NOMO-1 treated with dmso at 0.1 percent for 144 hours (cell line): ENCODE data around the gene DNAJC8.

Experiments
- DNase-seq: peaks from one replicate; lab custom pipeline; 2025; ENCODE audit not compliant: unreplicated experiment; lab: John Stamatoyannopoulos, UW

The DNAJC8 gene

DNA sequence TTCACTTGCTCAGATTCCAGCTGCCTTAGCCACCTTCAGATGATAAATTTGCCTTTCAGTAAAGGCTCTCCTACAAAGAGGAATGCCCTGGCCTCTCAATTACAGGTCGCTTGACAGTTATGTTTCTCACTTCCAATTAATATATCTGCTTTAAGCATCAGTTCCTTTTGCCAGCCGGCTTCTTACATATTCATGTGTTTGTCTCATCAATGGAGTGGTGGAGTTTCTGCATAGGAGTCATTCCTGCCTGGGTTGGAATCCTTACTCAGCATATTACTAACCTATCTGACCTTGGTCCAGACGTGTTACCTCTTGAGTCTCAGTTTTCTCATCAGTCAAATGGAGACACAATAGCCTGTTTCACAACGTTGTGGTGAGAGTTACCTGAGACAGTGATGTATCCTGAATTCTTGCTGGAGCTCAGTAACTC is 17.1 kb upstream of the DNAJC8 start:
- no peak for DNase-seq

DNA sequence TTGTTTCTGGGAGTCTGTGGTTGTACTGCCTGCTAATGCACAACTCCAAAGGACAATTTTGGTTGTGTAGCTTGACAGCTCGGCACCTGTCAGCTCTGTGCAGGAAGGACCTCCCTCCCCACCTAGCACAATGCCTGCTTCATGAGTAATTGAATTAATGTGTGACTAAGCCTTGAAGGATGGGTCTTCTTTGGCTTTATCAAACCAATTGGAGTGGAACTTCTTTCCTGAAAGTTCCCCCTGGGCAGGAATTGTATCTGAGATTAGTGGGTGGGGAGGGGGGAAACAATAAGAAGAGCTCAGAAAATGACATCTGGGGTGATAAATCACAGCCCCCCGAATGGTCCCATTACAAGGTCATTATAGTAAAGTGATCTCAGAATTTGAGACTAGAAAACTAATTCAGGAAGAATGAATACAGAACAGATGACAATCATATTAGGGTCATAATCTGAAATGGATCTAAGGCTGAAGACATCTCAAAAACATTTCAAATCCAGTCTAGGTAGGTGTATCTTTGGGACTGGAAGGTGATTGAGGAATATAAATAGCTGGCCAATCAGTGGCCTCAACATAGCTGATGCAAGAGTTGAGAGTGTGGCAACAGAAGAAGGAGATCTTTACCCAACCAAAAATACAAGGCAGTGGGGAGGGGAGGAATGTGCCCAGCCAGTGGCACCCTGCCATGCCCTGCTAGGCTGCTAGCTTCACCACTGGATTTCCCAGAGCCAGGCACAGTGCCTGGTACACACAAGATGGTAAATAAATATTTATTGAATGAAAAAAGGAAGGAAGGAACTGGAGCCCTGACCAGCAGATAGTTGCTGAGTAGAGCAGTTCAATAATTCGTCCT is 16.4 kb upstream of the DNAJC8 start:
- DNase-seq, result no peak

DNA sequence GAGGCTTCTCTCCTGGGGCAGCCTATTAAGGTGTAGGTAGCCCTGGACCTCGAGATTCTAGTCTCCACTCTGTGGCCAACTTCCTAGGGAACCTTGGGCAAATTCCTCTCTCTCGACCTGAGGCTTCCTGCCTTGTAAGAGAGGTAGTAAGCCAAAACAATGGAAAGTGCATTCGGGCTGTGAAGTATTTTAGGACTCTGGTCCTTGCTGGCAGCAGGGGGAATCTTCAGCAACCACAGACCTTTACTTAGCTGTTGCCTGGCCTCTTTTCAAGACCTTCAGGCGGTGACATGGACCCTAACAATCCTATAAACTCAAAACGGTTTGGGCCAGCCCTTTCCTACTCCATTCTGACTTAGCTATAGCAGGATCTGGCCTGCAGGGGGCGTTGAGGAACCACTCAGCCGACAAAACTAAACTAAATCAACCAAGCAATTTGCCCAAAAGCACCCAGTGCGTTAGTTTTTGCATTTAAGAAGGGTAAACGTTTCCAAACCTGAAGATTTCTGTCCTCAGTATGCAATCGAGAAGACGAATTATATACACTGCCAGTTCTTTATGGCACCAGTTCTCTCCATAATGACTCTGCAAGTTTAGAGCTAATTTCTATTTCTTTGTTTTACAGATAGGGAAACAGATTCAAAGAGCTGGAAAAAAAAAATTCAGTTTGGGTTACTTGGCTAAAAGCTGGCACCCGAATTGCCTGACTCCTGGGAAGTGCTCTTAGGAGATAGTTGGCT is 15.6 kb upstream of the DNAJC8 start:
- peak; percentile 60 for DNase-seq

DNA sequence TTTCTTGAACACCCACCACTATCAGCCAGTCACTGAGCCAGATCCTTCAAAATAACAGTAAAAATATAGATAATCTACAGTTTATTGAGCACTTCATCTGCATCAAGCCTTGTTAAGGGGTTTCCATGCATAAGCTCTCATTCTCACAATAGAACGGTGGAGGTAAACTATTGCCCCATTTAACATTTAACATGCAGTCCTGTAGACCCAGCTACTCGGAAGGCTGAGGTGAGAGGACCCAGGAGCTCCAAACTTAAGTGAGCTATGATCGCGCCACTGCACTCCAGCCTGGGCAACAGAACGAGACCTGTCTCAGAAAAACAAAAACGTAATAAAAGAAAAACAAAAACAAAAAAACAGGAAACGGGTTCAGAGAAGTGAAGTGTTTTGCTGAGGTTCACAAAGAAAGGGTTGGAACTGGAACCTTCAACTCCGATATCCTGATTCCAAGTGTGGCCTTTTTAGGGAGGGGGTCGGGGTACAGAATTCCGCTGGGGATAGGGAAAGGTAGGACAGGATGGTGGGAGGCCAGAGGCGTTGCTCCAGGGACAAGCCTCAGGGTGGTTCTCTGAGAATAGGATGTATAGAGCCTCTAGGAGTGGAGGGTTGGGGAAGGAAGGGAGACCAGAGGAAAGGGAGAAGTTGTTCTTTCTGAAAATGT is 14.9 kb upstream of the DNAJC8 start:
- no peak for DNase-seq

DNA sequence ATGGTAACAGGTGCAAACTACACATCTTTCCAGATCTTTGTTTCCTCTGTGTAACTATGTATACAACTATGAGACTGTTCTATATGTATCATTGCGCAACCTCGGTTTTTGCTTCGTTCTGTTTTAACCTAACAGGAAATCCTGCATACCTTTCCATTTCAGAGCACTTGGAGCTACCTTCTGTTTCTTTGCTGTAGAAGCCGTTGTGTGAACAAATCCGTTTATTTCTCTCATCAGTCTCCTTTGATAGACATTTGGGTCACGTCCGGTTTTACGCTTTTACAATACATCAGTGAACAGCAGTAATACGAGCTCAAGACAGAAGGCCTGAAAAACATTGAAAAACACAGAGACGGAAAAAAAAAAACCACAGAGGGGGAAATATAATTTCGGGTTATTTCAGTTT is 13.6 kb upstream of the DNAJC8 start:
- no peak for DNase-seq

DNA sequence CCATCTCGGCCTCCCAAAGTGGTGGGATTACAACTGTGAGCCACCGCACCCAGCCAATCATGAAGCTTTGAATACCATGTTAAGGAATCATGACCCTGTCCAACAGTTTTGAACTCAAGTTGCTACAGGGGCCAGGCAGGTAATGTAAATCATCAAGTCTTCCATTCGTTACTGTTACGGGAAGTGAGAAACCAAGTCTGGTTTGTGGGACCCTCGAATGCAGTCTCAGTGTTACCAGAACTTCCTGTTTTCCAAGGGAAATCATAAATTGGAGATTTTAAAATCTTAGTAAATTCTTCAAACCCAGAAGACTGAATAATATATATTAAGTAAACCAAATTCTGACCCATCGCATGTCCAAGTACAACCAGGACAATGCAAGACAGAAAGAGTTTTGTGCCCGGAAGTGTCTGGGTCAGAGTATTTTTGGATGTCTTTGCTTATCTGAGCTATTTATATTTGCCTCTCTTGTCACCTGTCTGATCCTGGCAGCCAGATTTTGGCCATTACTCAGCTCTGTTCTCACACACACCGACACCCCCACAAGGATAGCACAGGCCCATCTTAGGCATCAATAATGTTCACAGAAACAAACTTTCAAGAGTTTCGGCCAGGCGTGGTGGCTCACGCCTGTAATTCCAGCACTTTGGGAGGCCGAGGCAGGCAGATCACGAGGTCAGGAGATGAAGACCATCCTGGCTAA is 11.9 kb upstream of the DNAJC8 start:
- no peak for DNase-seq

DNA sequence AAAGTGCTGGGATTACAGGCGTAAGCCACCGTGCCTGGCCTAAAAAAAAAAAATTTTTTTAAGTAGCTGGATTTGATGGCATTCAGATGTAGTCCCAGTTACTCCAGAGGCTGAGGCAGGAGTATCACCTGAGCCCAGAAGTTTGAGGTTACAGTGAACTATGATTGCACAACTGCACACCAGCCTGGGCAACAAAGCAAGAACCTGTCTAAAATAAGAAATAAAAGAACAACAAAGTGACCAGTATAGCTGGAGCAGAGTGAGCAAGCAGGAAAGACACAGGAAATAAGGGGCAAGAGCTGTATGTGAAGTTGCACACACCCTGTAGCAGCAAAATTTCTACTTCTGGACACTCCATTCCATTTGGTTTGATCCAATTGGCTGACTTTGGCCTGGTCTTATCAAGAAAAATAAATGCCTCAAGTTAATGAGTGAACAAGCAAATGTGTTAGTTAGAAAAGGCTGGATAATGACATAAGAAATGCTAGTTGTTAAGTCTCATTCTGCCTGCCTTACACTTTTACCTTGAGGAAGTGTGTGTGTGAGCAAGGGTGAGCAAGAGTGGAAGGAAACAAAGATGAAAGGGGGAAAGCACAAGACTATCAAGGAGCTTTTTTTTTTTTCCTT is 11.0 kb upstream of the DNAJC8 start:
- DNase-seq, result no peak

DNA sequence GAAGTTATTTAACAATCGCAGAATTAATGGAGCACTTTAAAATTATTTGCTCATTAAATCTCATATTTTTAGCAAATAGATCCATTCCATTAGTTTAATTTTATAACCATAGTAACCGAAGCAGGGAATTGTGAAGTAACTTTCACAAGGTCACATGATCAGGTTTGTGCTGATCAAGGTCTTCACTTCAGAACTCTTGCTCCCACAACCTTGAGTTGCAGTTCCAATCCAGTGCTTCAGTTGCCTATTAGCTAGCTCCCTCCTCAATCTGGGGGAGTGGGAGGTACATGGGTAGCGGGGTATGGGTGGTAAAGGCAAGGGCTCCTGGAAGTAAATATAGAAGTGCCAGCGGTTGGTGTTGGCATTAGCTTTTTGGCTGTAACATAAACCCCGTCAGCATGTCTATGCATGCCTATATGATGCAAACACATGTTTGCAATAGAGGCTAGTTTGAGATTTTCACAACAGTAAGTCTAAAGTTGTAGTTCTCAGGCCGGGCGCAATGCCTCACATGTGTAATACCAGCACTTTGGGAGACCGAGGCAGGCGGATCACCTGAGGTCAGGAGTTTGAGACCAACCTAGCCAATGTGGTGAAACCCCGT is 8.9 kb upstream of the DNAJC8 start:
- no peak for DNase-seq

DNA sequence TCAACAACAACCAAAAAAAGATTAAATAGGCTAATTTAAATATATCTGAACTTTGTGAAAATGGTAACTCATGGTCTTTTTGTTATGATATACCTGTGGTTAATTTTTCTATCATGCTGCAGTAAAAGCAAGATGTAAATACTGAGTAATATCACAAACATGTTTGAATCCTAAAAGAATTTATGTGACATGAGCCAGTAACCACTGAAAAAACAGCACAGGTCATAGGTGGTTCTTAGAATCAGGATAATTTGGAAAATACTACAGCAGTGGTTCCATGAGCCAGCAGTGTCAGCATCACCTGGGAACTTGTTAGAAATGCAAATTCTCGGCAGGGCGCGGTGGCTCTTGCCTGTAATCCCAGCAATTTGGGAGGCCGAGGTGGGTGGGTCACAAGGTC is 7.2 kb upstream of the DNAJC8 start:
- no peak for DNase-seq

DNA sequence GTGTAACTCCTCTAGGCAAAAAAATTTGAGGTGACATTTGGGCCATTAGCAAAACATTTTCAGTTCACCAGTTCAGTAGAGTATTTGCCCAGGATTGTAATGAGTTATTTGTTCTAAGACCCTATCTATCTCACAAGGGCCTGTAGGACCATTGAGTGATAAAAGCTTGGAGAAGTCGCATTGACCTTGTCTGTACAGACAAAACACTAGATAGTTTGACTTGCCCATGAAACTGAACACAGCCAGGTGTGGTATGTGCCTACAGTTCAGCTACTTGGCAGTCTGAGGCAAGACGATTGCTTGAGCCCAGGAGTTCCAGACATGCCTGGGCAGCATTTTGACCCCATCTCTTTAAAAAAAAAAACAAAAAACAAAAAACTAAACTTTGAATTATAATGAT is 6.2 kb upstream of the DNAJC8 start:
- no peak for DNase-seq

DNA sequence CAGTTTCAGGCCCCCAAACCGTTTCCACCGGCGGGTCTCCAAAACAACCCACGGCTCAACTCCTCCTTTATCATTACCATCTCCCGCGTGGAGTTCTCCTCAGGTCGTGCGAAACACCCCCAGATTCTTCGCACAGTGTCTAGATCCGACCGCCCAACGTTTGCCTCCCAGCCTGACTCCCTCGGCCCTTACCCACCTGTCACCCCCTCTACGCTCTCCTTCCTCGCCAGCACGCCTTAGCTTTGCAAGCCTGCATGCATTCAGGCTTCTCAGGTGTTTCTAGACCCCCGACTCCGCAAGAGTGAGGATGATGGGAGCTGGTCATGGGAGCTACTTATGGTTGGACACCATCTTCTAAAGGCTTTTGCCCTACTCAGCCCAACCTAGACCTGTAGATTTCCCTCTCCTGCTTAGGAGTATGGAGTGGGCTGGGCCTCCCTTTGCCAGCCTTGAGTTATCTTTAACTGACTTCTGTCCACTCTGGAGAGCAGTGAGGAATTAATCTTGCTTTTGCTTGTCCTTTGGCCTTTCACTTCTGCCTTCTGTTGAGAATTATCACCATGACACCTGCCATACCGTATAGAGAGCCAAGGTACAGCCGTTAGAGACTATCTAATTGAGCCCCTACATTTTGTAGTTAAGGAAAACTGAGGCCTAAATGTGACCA is 4.0 kb upstream of the DNAJC8 start:
- DNase-seq, result no peak

DNA sequence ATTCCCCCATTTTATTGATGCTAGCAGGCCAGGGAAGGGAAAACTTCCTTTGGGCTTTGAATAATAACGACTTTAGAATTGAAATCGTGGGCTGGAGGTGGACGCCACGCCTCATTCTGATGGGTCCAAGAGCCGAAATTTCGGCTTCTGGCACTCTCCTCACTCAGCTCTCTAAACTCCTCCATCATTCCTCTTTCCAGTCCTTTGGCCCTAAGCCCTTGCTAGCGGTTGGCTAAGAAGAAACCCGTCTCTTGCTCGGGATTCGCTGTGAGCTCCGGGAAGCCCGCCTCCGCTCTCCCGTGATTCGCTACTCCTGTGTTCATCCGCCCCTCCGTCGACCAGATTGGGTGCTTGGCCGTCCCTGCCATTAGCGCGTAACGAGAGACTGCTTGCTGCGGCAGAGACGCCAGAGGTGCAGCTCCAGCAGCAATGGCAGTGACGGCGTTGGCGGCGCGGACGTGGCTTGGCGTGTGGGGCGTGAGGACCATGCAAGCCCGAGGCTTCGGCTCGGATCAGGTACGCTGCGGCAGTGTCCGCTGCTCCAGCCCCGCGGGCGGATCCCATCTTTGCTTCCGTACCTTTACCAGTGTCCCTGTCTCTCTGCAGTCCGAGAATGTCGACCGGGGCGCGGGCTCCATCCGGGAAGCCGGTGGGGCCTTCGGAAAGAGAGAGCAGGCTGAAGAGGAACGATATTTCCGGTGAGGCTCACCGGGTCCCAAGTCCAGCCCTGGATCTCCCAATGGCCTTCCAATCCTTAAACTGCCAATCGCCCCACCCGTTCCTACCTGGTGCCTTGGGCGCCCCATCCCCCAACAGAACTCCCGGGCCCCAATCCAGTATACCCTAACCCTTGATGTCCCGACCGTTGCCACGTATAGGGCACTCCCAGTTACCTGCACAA is 3.2 kb upstream of the DNAJC8 start, which contains the start of gene ATP5IF1:
Gene ATP5IF1, plus strand, starts transcription at position 370 of the 901 bp plus-strand sequence. Its CDS starts 60 bp downstream, at position 430.
- DNase-seq, result peak; percentile 99

DNA sequence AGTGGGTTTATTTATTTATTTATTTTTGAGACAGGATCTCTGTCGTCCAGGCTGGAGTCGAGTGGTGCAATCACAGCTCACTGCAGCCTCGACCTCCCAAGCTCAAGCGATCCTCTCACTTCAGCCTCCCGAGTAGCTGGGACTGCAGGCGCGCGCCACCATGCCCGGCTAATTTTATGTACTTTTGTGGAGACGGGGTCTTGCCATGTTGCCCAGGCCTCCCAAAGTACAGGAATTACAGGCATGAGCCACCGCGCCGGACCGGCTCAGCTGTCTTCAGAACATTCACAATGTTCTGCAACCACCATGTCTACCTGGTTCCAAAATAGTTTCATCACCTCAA is 406 bp upstream of the DNAJC8 start:
- DNase-seq, result no peak

DNA sequence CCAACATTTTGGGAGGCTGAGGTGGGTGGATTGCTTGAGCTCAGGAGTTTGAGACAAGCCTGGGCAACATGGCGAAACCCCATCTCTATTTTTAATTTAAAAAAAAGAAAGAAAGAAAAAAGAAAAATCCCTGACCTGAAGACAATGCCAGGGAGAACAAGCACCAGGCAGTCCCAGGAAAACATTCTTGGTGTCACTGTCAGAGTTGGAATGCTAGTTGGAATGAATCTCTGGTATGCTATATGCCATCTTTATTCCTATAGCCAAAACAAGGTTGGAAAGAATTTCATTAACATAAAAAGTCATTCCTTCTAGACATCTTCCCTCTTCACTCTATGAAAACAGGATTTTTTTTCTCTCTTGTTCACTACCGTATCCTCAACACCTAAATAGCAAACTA is 2.8 kb downstream of the DNAJC8 start:
- no peak for DNase-seq

DNA sequence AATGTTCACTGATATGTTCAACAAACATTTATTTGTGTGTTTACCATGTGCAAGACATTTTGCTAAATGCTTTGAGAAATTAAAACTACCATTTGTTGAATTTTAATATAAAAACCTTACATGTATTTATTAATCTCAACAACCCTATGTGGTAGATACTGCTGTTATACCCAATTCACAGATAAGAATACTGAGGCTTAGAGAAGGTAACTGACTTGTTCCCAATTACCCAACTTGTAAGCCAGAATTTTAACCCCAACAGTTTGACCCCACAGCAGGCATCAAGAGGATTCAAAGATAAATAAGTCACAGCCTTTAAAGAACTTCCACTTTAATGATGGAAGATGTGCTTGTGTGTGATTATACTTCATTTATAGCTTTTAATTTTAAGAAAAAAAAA is 3.7 kb downstream of the DNAJC8 start:
- DNase-seq, result no peak

DNA sequence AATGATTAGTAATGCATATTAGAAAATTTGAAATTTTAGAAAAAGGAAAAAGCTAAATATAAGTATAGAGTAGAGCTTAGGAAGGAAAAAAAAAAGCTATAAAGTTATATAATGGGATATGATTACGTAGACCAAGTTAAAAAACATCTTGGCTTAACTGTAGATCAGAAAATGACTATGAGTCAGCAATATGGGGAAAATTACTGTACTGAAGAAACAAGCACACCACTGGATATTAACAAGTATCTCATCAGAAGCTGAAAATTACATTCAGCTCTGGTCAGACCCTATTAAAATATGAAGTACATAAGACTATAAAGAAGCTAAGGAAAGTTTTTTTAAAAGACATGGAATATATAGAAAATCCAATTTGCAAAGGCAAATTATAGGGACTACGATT is 19.5 kb downstream of the DNAJC8 start:
- DNase-seq, result no peak

DNA sequence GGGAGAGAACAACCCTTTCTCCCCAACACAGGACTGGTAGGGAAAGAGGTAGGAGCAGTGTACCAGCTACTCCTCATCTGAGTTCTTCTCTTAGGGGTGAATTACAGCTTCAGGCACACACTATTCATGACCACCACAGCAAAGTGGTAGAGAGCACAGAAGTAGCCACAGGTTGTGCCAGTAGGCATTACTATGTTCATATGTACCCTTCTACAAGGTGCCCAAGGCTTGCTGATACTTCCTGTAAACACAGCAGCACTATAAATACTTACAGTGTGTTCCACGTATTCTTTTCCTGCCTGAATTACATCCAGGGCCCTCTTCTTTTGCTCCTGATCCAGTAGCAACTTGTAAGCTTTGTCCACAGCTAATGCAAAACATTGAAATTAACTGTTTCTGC is 23.1 kb downstream of the DNAJC8 start:
- DNase-seq, result no peak

DNA sequence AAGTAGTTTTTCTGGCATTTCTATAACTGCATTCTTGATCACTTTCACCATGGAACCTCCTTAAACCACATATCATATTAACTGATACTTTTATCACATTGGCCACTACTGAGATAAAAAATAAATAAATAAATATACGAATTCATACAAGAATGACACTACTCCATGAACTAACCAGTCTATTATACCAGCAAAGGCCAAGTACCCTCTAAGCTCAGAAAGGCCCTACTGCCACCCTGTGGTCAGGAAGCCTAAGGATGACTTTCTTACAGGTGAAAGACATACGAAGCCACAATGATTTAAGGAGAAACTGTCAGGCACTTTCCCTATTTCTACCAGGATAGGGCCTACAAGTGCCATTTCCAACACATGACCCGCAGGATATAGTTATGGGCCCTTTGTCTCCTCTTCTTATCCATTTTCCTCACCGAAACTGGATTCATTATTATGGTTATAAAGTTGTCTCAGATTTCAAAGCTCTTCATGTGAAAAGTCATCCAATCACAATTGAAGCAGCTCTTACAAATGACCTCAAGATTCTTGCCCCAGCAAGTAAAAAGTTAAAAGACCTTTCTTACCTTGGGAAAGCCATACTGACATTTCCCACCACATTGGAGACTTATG is 23.9 kb downstream of the DNAJC8 start:
- DNase-seq, result peak; percentile 31
